ENCODE data around the gene IL25.

DNA sequence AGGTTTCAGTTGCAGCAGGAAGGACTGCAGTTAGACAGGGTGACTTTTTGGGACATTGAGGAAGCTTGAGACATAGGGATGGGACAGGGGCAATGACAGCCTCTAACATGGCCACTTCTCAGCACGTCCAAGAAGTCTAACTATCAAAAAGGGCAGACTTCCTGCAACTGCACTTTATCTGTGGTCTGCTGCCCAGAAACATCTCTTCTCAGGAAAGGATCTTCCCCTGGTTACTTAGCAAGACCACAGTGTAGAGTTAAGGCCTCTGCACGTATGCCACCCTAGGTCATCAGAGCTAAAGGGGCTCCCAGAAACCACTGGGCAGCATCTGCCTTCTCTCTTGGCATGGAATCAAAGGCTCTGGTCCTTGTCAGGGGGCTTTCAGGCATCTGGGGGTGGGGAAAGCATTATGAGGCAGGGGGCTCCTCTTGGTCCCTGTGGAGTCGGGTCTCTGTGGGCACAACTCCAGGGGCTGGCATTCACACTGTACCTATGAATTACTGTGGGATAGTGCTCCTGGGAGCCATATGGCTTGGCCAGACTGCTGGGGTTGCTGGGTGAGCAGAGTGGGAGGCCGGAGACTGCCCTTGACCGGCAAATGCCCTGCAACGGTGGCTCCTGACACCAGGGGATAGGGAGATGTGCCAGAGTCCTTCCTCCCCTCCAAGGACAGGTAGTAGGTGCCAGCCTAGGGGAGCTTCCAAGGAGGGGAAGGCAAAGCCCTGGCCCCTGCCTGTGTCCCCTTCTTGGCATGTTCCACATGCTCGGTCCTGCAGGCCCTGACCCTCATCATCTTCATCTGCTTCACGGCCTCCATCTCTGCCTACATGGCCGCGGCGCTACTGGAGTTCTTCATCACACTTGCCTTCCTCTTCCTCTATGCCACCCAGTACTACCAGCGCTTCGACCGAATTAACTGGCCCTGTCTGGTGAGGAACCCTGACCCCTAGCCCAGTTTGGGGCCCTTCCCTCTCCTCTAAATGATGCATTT is 5.3 kb downstream of the IL25 start:
- TF ChIP-seq, protein P1, sequence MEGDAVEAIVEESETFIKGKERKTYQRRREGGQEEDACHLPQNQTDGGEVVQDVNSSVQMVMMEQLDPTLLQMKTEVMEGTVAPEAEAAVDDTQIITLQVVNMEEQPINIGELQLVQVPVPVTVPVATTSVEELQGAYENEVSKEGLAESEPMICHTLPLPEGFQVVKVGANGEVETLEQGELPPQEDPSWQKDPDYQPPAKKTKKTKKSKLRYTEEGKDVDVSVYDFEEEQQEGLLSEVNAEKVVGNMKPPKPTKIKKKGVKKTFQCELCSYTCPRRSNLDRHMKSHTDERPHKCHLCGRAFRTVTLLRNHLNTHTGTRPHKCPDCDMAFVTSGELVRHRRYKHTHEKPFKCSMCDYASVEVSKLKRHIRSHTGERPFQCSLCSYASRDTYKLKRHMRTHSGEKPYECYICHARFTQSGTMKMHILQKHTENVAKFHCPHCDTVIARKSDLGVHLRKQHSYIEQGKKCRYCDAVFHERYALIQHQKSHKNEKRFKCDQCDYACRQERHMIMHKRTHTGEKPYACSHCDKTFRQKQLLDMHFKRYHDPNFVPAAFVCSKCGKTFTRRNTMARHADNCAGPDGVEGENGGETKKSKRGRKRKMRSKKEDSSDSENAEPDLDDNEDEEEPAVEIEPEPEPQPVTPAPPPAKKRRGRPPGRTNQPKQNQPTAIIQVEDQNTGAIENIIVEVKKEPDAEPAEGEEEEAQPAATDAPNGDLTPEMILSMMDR (IDR thresholded peaks at IDR 0.05), result no peak
- no peak for TF ChIP-seq EP300 (IDR thresholded peaks at IDR 0.05)
- no peak for TF ChIP-seq POLR2AphosphoS5 (IDR thresholded peaks at IDR 0.05)
- no peak for TF ChIP-seq POLR2A (IDR thresholded peaks at IDR 0.05)

Data from suprapubic skin (tissue), 4 donors.